ENCODE results near the gene NR1H2. TPM values are rescaled to one million over a fixed set of nuclear protein-coding genes. Genes with fewer than 3 reads are reported as not detected.

The NR1H2 gene
- total and polyA plus RNA-seq, 10 of the 15 experiments (the other 5 are each of a cell fraction or from before 2014, with no cell fraction given): 0.05 to 54.2 (median 35.1) TPM

- peak overlapping the region; percentile 95 for H3K27ac ChIP-seq (ENCODE audit: control insufficient read depth, insufficient read depth)
- peak; percentile 63 for ATAC-seq
- RAD21 ChIA-PET (ENCODE audit: unreplicated experiment): interaction anchor here (1.0 to 4.6 kb wide), 6 partner anchors 12 to 71 kb away, joined by 3 to 28 read pairs (median 5); partner anchors contain the start of gene KCNC3
- in situ Hi-C loops (cut with MboI) (loop anchor here (25.0 kb wide), 1 partner anchor 1018 kb away; the partner anchor contains the start of genes CLDND2, ETFB and NKG7), intact Hi-C loops (cut with micrococcal nuclease; ENCODE audit: unreplicated experiment) (loop anchor here (5.0 kb wide), 1 partner anchor 88 kb away; the partner anchor contains the start of gene MYBPC2)
- SMC1A ChIA-PET (ENCODE audit: uncharacterized antibody, unreplicated experiment): interaction anchor here (0.9 to 6.9 kb wide), 4 partner anchors 12 to 433 kb away, joined by 3 to 49 read pairs (median 4); no protein-coding TSS in a partner anchor
- H3K36me3 ChIP-seq (ENCODE audit: control insufficient read depth in 2 of 2, insufficient read depth in 2 of 2, low read length in 1 of 2): peaks cover 0 to 2% of the 10 kb centered on the region in 2 experiments; a peak in 1 of 4 replicates
- H3K79me2 ChIP-seq (ENCODE audit: control insufficient read depth, insufficient read depth, low read length): peaks cover 34% of the 10 kb centered on the region
- peaks cover 7% of the 10 kb centered on the region; the same call in 2 of the 3 replicates for H3K9me3 ChIP-seq (replicated peaks; ENCODE audit: control insufficient read depth, insufficient read depth, low read length)
- CTCF ChIA-PET: interaction anchor here (0.6 to 5.5 kb wide), 7 partner anchors 9 to 92 kb away, joined by 3 to 29 read pairs (median 6); partner anchors contain the start of gene NAPSA
- POLR2A ChIA-PET: interaction anchor here (0.8 to 5.8 kb wide), 8 partner anchors 9 to 74 kb away, joined by 3 to 38 read pairs (median 5); partner anchors contain the start of genes KCNC3 and SPIB
- DNase-seq (ENCODE audit: low read depth, low spot score): peak; percentile 90
- H3K9ac ChIP-seq (ENCODE audit: control insufficient read depth, insufficient read depth, low read length): peak overlapping the region; percentile 84
- peak; percentile 87 for FAIRE-seq
- H3K4me2 ChIP-seq (ENCODE audit: control insufficient read depth, insufficient read depth): peak overlapping the region; percentile 19
- BruUV-seq (replicated peaks): no TSS peak
- H3K4me3 ChIP-seq: peak overlapping the region; percentile 90
- no peaks in the 10 kb centered on the region for H4K20me1 ChIP-seq (ENCODE audit: control insufficient read depth, insufficient read depth)
- H3K27me3 ChIP-seq (replicated peaks in 1 of 2; ENCODE audit: control insufficient read depth in 2 of 2, insufficient read depth in 2 of 2, low read length in 1 of 2): no peaks in the 10 kb centered on the region
- WGBS (ENCODE audit: insufficient coverage, insufficient replicate concordance, low lambda C conversion rate, missing lambda C conversion rate): 5% methylated on average over 8 of the region's 8 CpGs
- H2AFZ ChIP-seq (ENCODE audit: control insufficient read depth, low read depth, low read length): peak overlapping the region; percentile 36; the same call in 1 of the 2 replicates
- H3K4me1 ChIP-seq (ENCODE audit: control insufficient read depth, insufficient read depth, low read length): peaks cover 39% of the 10 kb centered on the region
- TF ChIP-seq IRF4 (IDR thresholded peaks at IDR 0.05; ENCODE audit: low read depth, low read length) (peak; percentile 92), ESRRA (IDR thresholded peaks at IDR 0.05; ENCODE audit: low read length) (no peak), CREB1 (IDR thresholded peaks at IDR 0.05; ENCODE audit: low read depth) (peak; percentile 53), ETV6 (conservative IDR thresholded peaks at IDR 0.05 in 1 of 2, IDR thresholded peaks at IDR 0.05 in 1 of 2; ENCODE audit: borderline replicate concordance in 1 of 2, low read depth in 1 of 2) (peak in 1 of 2 experiments; percentile 92; a peak in 2 of 4 replicates), HDGF (IDR thresholded peaks at IDR 0.05) (peak; percentile 24; the same call in 1 of the 2 replicates), GABPA (IDR thresholded peaks at IDR 0.05; ENCODE audit: low read depth) (no peak), TBL1XR1 (IDR thresholded peaks at IDR 0.05; ENCODE audit: low read depth, low read length) (no peak), NRF1 (conservative IDR thresholded peaks at IDR 0.05; ENCODE audit: low read depth, low read length) (no peak), IKZF1 (conservative IDR thresholded peaks at IDR 0.05) (peak; percentile 97), KLF5 (IDR thresholded peaks at IDR 0.05; ENCODE audit: partially characterized antibody) (no peak), PRDM15 (CRISPR knock-in tag; IDR thresholded peaks at IDR 0.05) (no peak), ZBED1 (IDR thresholded peaks at IDR 0.05; ENCODE audit: borderline replicate concordance) (peak; percentile 64; the same call in 1 of the 2 replicates), WRNIP1 (IDR thresholded peaks at IDR 0.05; ENCODE audit: borderline replicate concordance, low read depth, low read length) (no peak), YY1 (IDR thresholded peaks at IDR 0.05; ENCODE audit: low read depth, low read length) (peak; percentile 71), SRF (IDR thresholded peaks at IDR 0.05; ENCODE audit: low read depth in 2 of 2, low read length in 2 of 2) (no peak), SKIL (IDR thresholded peaks at IDR 0.05; ENCODE audit: low read depth, poor library complexity, severe bottlenecking) (peak; percentile 97), RUNX3 (IDR thresholded peaks at IDR 0.05; ENCODE audit: low read length) (peak; percentile 99), MEF2B (IDR thresholded peaks at IDR 0.05; ENCODE audit: partially characterized antibody, poor library complexity, severe bottlenecking) (peak; percentile 82)
These were observed 31.5 kb upstream of the NR1H2 start for GRCh38 chr19:50344661-50345318.

Measured in GM12878 (cell line).